Measurements from ENCODE around the gene CFL2.
"Not testable (repeated sequence)": the region's sequence is repeated elsewhere in the genome, so short reads cannot be mapped to it uniquely, and the experiment has no call there.

The CFL2 gene

GRCh38 chr14:34714320-34715126 lies at the start of gene CFL2:
Gene CFL2, minus strand, starts transcription at chr14:34714593. Its CDS starts 53 bp downstream, at chr14:34714540.
- peak; percentile 46 for DNase-seq

- no peak for DNase-seq
Measured at GRCh38 chr14:34755215-34755614, 40.8 kb upstream of the CFL2 start.

DNA sequence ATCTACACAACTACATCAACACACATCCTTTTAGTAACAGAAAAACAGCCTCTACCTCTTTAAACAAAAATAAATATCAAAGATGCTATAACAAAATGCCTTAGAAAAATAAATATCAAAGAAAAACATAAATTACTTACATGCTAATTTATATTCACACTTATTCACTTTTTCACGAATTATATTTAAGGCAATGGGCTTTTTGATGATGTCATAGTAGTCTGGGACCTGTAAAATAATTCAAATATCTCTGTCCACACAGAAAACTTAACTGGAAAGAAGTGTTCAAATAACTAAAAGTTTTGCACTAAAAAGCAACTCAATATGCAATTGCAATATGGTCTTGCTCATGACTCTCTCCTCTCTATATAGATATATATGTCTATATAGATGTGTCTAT lies 40.3 kb upstream of the CFL2 start:
- DNase-seq, result no peak

DNA sequence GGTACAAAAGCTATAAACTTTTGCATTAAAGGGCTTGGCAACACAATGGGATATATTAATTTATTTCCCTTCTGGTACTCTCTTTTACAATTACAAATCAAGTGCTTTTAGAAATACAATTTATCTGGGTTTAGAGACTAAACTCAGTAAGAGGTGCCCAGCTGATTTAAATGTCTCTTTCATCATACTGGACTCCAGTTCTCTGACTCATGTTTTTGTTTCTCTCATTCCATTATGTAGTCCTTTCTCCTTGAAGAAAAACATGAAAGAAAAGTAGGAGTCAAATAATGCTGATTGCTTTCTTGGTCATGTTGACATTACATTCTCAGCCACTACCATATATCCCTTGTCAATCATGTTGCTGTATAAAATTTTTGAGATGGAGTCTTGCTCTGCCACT lies 36.3 kb upstream of the CFL2 start:
- DNase-seq, result no peak

- DNase-seq, result no peak
Measured at GRCh38 chr14:34750233-34750632, 35.8 kb upstream of the CFL2 start.

GRCh38 chr14:34749408-34749807 lies 35.0 kb upstream of the CFL2 start:
- DNase-seq, result no peak

GRCh38 chr14:34742270-34743115 lies 28.1 kb upstream of the CFL2 start:
- DNase-seq, result peak; percentile 23

- no peak for DNase-seq
Measured at GRCh38 chr14:34741840-34742239, 27.4 kb upstream of the CFL2 start.

DNA sequence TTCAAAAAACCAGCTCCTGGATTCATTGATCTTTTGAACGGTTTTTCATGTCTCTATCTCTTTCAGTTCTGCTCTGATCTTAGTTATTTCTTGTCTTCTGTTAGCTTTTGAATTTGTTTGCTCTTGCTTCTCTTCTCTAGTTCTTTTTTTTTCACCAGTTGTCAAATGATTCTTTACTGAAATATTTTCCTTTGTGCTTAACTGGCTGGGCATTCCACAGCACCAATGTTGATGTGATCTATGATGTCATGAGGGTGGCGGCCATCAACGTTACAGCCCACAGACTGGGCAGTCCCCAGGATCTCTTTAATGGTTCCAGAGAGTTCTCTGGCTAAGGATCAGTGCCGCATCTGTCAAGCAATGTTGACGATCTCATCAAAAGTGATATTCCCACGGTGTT lies 25.7 kb upstream of the CFL2 start:
- not testable (repeated sequence) for DNase-seq

- not testable (repeated sequence) for DNase-seq
Measured at GRCh38 chr14:34737079-34737478, 22.7 kb upstream of the CFL2 start.

DNA sequence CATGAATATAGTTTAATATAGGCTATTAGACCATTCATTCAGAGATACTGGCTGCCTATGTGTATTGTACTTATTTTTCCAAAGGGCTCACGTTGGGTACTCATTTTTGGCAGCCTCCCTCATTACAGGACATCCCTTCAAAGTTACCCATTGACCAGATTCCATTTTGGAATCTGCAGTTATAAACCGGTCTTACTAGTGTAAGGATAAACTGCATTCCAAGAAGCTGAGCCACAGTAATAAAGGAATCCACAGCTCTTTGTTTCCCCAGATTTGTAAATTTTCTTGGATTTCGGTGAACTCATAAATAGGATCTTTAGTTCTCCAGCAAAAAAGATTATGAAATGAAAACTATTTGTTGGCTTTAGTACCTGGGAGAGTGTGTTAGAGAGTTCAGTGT lies 18.9 kb upstream of the CFL2 start:
- DNase-seq, result no peak

- DNase-seq, result peak; percentile 28
Measured at GRCh38 chr14:34732802-34733201, 18.4 kb upstream of the CFL2 start.

DNA sequence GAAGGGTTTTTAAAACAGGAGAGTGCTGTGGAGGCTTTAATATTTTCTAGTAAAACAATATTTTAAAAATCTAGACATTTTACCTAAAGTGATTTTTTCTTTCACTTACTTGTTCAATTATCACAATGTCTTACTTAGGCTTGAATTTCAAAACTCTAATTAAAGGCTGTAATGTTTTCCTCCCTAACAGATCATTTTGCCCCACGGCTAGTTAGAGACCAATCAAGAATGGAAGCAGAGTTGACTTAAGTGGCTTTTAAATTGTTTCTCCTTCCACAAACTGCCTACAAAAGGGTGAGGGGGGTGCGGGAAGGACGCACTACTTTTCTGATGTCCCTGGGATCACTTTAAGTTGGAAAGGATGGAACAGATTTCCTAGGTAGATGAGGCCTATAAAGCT lies 9.5 kb upstream of the CFL2 start:
- DNase-seq, result no peak

GRCh38 chr14:34722723-34723545 lies 8.5 kb upstream of the CFL2 start:
- peak; percentile 30 for DNase-seq

DNA sequence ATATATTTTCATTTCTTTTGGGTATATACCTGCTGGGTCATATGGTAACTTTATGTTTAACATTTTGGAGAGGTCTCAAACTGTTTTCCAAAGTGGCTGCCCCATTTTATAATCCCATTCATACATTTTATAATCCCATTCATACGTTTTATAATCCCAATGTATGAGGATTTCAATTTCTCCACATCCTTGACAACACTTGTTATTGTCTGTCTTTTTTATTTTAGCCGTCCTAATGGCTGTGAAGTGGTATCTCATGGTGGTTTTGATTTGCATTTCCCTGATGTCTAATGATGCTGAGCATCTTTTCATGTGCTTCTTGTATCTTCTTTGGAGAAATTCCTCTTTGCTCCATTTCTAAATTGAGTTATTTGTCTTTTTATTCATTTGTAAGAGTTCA lies 6.7 kb upstream of the CFL2 start:
- DNase-seq, result no peak

GRCh38 chr14:34718750-34719304 lies 4.4 kb upstream of the CFL2 start:
- no peak for DNase-seq

DNA sequence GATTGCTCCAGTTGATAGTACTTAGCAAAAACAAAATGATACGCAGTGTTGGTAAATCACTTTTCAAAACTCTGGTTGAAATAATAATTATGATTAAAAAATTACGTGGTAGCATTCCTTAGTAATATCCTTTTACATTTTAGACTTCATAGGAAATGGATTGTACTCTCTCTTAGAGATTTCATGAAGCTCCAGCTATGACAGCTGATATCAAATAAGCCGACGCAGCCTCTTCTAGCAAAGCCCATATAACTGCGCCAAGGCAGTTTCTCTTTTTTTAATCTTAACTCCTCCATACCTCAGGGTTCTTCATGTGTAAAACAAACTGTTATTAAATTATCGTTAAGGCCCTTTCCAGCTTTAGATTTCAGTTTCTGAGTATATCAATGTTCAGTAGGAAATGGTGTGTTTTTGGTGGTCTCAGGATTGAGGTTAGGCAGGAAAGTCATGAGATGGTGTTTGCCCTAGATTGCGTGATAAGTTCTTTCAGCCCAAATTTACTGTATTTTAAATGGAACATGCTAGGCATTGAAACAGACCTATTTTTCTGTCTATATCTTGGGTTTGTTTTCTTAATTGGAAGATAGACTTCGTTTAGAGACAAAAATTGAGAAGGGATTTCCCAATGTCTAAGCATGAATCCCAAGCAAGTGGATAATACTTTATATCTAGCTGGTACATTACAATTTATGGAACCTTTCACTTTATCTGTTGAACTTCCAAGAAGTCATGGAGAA lies 902 bp upstream of the CFL2 start:
- no peak for DNase-seq

GRCh38 chr14:34713681-34714319 lies 593 bp downstream of the CFL2 start:
- peak; percentile 27 for DNase-seq

GRCh38 chr14:34713122-34713680 lies 1.2 kb downstream of the CFL2 start:
- DNase-seq, result no peak

GRCh38 chr14:34711796-34712712 lies 2.3 kb downstream of the CFL2 start:
- DNase-seq, result no peak
